HG02798 (cell line): ENCODE measurements around the gene COLEC11.
"Not testable (repeated sequence)": the region's sequence is repeated elsewhere in the genome, so short reads cannot be mapped to it uniquely, and the experiment has no call there.

Source experiments
- ATAC-seq: cut with Tn5 transposase; IDR thresholded peaks from one replicate; pipeline ENCODE4 v1.9.1; 2021; ENCODE audit warnings: mild to moderate bottlenecking; ENCODE audit not compliant: unreplicated experiment, poor library complexity

COLEC11 gene

DNA sequence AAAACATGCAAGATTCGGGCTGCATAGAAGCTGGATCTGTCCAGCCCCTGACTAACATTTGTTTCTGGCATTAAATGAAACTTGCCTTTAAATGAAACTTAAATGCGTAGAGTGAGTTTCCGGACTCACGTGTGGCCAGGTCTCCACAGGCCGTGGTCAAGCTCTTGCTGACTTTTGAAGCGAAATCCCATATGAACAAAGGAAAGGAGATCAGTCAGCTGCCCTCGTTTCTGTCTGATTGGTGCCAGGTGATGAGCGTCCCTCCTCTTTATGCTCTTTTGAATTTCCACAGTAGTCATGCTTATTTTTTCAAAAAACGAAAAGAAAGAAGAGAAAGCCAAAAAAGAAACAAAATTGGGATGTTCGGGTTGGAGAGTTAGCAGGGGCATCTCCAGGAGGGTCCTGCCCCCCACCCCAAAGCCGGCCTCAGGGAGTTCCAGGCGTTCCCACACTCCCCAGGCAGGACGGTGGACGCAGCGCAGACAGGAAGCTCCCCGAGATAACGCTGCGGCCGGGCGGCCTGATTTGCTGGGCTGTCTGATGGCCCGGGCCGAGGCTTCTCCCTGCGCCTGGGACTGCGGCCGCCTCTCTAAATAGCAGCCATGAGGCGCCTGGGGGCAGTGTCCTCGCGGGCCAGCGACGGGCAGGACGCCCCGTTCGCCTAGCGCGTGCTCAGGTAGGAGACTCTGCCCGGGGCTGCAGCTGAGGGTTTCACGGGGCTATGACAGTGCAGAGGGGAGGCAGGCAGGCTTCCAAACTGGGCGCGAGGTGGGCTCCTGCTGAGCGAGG lies at the start of gene COLEC11:
TSS of gene COLEC11 (plus strand) at position 620 of the 789 bp plus-strand sequence. CDS start 9,229 bp downstream, outside the sequence.
- ATAC-seq = no peak

DNA sequence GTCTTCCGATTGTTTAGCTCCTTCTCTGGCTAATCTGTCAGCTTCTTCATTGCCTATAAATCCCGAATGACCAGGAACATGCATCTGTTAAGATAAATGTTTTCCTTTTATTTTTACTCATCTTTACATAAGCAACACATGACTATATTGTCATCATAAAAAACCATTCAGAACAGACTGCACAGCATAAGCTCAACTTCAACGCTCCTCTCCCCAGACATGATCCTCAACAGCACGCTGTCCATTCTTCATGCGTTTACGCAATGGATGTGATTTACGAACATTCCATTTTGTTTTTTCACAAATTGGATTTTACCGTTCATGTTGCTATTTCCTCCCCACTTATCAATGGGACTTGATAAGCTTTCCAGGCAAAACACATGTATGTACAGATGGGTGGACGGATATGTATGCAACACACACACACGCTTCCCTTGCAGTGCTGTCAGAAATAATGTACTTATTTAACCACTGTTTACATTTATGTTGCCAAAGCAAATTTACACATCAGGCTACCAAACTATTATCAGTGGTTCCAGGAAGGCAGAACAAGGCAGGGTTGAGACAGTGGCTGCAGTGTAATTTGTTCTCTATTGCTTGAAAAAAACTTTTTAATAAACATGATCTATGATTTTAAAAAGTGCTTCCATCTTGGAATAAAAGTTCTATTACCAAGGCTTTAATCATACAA lies 49.0 kb upstream of the COLEC11 start:
- ATAC-seq = no peak

DNA sequence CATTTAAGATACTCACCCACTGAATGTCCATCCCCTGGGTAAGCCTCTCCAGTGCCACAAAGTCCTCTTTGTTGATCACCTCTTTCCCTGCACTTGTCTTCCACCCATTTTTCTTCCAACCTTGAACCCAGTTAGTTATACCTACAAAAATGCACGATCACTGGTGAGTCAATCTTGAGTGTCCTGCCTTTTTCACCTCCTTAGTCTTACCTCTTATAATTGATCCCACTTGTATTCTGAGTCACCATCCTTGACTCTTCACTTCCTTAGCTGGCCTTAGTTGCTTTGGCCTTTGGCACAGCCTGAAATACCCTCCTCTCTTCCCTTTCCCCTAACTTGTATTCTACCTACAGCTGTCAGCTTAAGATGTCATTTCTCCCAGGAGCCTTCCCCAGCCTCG lies 47.0 kb upstream of the COLEC11 start:
- no peak for ATAC-seq

DNA sequence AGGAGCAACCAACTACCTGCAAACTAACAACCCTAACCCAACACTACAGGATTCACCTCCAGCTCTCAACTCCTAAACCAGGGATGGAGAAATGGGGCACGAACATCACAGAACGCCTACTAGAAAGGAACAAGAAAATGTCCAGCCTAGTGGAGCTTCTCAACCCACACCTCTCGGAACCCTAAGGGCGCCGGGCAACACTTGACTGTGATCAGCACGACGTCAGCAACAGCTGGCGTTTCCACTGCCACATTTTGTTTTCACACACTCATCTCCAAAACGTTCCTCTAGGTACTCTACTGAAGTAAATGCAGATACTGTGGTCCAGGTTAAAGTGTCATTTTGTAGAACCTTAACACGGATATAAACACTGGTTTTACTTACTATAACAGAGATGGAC lies 41.0 kb upstream of the COLEC11 start:
- no peak for ATAC-seq

DNA sequence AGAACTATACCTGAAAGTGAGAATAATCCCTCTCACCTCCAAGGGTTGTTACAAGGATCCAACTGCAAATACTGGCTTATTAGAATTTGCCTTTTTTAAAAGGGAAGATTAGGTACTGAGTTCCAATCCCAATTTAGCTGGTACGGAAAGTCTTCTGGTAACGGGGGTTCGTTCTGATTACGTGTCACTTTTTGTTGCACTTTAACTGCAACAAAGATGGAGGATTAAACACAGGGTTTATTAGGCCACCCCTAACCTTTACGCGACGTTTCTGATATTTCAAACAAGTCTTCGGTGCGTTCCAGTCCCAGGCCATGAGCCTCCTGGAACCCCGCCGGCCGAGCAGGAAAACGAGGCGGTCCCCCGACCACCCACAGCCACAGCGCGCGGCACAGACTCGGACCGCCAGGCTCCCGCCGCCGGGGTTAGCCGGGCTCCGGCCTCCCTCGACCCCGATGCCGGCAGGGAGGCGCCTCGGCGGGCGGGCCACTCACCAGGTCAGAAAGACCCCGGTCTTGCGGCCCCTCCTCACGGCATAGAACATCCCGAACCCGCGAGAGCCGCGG lies 37.2 kb upstream of the COLEC11 start:
- peak; percentile 27 for ATAC-seq

DNA sequence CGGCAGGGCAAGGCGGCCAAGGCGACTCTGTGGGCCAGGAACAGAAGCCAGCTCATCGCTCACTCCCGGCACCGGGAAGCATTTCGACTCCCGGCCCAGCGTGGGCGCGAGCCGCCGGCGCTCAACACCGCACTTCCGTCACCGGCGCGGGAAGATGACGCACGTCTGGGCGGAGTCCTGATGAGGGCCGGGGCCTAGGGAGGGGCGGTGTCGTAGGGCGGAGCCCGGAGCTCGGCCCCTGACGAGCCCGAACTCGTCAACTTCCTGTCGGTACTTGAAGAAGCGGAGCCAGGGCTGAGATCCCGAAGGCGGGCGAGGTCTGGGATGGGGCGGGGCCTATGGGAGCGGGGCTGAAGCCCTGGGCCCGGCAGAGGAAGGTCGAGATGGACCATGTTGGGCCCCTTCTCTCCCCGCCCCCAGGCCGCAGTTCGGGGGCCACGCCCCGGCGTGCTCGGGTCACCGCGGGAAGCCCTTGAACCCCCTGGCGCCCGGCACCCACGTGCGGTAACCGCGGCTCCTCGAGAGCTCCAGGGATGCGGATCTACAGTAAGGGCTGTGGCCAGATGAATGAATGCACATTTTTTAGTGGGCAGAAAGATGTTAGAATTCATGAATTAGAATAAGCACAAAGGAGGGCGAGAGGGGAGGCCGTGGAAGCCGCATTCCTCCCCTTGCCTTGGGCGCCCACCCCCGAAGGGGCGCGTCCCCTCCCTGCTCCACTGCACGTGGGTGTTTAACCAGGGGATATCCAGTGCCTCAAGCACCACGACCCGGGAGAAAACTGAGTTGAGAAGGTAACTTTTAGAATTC lies 36.5 kb upstream of the COLEC11 start, which contains the start of gene RNASEH1:
TSS of gene RNASEH1 (minus strand) at position 129 of the 810 bp plus-strand sequence. CDS start at position 56, 73 bp downstream.
- peak; percentile 97 for ATAC-seq

DNA sequence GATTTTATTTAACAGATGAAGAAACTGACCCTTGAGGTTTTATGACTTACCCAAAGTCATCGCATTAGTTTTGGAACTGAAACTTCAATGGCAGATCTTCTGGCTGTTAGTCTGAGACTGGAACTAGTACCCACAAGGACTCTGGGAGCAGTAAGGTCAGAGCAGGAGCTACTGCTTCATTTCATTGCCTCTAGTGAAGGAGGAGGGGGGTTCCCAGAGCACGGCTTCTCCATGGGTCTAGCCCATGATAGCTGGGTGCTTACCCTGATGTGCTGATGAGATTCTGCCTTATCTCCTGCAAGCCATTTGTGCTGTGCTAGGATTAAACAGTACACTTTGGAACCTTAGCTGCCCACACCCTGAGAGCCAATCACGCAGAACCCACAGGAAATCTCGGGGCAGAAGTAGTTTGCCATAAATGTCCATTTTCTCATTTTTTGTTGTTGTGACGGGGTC lies 31.4 kb upstream of the COLEC11 start:
- ATAC-seq = peak; percentile 63

DNA sequence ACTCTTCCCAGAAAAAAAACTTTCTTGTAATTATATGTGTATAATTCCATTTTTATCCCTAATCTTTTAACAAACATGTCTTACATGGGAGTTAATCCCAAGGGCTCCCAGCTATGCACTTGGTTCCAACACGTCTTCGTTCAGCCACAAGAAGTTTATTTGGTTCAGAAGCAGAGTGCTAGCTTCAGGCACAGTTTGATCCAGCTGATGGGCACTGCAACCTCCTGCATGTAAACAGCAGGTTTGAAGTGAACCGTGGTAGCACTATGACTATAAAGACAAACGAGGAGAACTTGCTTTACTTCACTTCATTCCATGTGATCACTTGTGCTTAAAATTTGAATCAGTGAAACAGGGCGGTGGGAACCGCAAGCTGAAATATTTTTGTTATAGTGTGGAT lies 29.8 kb upstream of the COLEC11 start:
- no peak for ATAC-seq

DNA sequence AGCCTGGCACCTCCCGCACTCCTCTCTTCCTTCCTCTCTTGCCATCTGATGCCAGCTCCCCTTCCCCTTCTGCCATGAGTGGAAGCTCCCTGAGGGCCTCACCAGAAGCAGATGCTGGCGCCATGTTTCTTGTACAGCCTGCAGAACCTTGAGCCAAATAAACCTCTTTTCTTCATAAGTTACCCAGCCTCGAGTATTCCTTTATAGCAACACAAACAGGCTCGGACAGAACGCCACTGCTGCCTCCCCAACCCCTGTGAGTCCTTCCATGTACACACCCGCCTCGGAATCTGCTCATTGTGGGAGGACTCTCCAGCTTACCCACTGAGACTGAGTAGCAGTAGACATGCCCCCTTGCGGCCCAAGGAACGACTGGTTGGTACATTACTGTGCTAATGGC lies 28.1 kb upstream of the COLEC11 start:
- ATAC-seq = no peak

DNA sequence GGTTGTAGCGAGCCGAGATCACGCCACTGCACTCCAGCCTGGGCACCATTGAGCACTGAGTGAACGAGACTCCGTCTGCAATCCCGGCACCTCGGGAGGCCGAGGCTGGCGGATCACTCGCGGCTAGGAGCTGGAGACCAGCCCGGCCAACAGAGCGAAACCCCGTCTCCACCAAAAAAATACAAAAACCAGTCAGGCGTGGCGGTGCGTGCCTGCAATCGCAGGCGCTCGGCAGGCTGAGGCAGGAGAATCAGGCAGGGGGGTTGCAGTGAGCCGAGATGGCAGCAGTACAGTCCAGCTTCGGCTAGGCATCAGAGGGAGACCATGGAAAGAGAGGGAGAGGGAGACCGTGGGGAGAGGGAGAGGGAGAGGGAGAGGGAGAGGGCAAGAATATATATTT lies 25.3 kb upstream of the COLEC11 start:
- not testable (repeated sequence) for ATAC-seq

DNA sequence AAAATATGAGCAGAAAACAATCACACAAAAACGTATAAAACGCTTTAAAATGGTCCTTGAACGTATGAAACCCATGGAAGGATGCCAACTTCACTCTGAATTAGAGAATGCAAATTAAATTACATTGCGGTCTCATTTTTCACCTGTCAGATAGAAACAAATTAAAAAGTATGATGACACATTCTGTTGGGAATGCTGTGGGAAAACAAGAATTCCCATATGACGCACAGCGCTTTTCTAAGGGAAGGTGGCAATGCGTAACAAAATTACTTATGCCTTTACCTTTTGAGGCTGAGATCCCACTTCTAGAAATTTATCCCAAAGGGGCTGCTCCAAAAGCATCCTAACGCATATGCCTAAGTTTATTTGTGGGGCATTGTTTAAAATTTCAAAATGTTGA lies 23.6 kb upstream of the COLEC11 start:
- no peak for ATAC-seq

DNA sequence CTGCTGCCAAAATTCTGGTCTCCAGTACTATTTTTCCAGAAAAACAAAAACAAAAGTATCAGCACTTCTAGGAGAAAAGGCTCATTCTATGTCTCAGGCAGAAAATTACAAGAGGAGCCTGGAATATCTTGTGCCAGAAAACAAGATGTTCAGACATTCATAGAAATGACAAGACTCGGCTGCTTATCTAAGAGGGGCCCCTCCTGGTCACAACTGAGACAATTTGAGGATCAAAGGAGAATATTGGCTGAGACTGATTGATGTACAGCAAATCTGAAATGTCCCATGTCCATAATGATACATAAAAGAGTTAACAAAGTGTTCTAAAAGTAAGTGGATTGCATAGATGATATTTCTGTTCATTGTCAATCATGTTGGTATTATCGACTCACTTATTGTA lies 22.3 kb upstream of the COLEC11 start:
- ATAC-seq = no peak

DNA sequence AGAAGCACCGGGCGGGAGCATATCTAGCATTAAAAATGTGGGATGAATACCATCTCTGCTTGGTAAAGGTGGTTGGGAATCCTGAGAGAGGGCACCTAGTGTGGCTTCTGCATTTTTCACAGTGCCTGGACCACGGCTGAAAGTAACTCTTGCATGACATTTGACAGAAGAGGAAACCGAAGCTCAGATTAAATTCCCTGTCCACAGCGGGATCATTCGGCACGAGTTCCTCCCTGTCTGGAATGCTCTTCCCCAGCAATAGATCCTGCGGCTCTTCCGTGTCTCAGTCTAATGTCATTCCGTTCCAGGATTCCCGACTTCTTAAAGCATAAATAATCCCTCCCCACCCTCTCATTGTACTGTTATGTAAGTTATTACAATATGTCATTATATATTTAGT lies 20.8 kb upstream of the COLEC11 start:
- ATAC-seq = no peak

DNA sequence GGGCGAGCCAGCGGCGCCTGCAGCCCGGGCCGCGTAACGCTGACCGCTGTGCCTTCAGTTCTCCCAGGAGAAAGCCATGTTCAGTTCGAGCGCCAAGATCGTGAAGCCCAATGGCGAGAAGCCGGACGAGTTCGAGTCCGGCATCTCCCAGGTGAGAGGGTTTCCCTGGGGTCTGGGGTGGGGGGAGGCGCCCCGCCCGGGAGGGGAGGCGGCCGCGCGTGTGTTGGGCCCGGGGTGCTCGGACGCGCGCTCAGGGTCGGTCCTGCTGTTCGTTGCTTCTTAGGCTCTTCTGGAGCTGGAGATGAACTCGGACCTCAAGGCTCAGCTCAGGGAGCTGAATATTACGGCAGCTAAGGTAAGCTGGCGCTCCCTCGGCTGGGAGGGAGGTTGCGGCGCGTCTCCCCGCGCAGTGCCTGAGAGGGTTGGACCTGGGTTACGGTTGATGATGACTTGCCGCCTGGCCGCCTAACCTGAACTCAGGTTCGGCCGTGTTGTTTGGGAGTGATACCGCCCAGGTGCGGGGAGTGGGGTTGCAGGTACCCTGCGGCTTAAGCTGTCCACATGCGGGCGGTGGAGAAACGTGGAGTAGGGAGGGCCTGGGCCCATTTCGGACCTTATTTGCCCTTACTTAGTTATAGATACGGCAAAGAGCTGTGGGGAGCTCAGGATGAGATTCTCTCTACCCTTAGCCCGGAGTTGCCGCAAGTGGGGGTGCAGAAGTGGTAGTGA lies 19.2 kb upstream of the COLEC11 start:
- ATAC-seq = peak; percentile 26

DNA sequence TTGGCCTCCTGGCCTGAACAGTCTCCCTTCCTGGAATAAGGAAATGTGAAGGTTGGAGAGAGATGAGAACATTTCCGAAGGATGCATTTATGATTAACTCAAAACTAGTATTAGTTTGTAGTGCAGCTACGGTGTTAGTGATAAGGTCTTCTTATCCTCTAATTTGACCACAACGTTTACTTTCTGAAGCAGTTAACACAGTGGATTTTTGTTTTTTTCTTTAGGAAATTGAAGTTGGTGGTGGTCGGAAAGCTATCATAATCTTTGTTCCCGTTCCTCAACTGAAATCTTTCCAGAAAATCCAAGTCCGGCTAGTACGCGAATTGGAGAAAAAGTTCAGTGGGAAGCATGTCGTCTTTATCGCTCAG lies 18.7 kb upstream of the COLEC11 start:
- not testable (repeated sequence) for ATAC-seq

DNA sequence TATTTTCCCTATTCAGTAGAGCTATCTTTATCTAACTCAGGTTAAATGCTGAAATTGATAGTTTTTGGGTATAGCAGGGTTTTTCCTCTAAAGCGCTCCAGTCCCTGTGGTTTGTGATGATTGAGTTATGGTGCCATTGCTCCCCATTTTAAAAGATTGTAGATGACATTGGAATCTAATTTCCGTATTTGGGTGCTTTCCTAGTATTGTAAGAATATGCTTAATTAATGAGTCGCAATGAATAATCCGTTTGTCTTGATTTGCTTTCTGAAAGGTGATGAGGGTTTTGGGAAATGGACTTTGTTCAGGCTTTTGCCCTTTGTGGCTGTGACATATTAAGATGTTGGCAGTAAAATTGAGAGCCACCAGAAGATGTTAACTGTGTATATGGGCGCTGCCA lies 15.9 kb upstream of the COLEC11 start:
- ATAC-seq = no peak

DNA sequence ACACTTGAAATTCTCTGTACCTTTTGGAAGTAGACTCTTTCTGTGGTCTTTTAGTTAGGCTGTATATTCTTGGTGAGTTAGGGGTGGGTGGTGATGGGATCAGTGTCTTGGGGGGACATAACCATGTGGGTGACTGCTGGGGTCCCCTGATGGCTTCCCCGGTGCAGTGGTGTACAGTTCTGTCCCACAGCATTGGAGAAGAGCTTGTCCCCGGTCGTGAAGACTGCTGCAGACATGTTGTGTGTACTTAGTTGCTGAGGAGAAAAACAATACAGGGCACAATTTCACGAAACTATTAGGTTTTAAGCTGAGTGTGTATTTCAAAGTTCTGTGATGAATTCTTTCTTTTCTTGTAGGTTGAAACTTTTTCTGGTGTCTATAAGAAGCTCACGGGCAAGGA lies 14.5 kb upstream of the COLEC11 start:
- ATAC-seq = no peak

DNA sequence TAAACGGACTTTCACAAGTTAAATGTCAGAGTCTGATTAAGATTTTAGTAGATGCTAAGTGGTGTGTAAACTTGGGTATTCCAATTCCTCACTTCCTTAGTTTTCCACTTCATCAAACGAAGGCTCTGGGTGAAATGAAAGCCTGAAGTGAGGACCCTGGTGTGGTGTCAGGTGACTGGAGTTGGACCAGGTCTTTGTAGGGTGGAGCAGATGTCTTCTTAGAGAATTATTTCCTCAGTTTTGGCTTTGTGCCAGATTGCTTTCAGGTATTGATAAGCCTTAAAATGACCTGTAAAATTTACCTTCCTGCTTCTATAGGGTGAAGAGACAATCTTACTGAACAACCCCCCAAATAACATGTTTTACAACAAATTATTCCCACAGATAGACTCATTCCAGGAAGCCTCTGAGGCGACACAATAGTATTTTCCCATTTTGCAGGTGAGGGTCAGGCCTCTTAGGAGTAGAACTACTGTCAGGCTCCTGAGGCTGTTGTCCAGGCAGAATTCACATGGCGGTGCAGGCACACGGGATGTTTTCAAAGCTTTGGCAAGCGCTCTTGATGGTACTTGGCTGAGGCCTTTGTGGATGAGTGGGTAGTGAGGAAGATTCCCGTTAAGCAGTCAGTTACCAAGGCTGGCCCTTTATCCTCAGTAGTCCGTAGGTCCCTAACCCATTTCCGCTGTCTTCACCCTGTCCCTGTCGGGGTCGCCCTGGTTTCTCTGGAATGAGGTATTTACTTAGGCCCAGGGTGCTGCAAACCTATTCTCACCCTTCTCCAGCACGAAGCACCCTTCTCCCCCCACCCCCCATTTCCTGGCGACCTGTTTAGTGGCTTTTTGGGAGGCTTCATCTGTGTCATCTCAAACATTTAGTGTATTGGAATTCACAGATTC lies 13.3 kb upstream of the COLEC11 start:
- ATAC-seq = no peak

DNA sequence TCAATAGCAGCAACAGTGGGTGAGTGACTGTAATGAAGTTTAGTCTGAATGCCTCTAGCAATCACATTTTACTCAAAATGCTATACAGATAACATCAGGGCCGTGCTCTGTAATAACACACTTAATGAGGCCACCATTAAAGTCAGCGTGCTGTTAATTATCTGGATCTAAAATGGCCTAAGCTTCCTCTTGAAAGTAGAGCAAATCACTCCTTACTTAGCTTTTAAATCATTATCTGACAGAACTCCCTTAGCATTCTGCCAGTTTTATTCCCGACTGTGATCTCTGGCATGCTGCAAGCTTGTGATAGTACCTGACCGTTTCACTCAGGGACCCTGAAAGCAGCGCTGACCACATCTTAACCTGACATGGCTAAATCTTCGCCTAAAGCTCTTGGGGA lies 10.8 kb upstream of the COLEC11 start:
- ATAC-seq = no peak
